HAP-1 (cell line): ENCODE data around the gene BPIFB1.

Source experiments
- DNase-seq, 2 experiments: peaks; one replicate each; pipeline ENCODE4 v3.0.0-alpha.2; 2016 to 2020; ENCODE audit warnings: low spot score in 2 of 2
- H3K27me3 ChIP-seq: fragments of 250-450 bp; sonication (Bioruptor Pico); 2 replicates; pipeline ENCODE4 v1.5.1; 2020; ENCODE audit warnings: low read depth, mild to moderate bottlenecking, moderate library complexity
- H3K36me3 ChIP-seq: fragments of 250-450 bp; sonication (Bioruptor Pico); replicated peaks from 2 replicates; pipeline ENCODE4 v1.5.1; 2020; ENCODE audit warnings: mild to moderate bottlenecking
- H3K4me1 ChIP-seq: fragments of 250-450 bp; sonication (Bioruptor Pico); 2 replicates; pipeline ENCODE4 v1.5.1; 2020; ENCODE audit warnings: mild to moderate bottlenecking
- H3K4me3 ChIP-seq: fragments of 250-450 bp; sonication (Bioruptor Pico); 2 replicates; pipeline ENCODE4 v1.5.1; 2020; ENCODE audit warnings: mild to moderate bottlenecking, moderate library complexity
- H3K9me3 ChIP-seq: fragments of 250-450 bp; sonication (Bioruptor Pico); 2 replicates; pipeline ENCODE4 v1.5.1; 2020; ENCODE audit warnings: mild to moderate bottlenecking, moderate library complexity
- in situ Hi-C: fragments of 300-500 bp; cut with MboI; formaldehyde crosslinking; loops from 3 replicates; pipeline ENCODE4 v1.14.3; 2020; ENCODE audit warnings: low sequenced_read_pairs, inconsistent platforms, mixed read lengths

Gene BPIFB1

GRCh38 chr20:33277471-33278441 lies 5.3 kb upstream of the BPIFB1 start:
- H3K4me1 ChIP-seq = peaks cover 9% of the 10 kb centered on the region
- no peaks in the 10 kb centered on the region for H3K36me3 ChIP-seq
- DNase-seq = peak; percentile 23 to 27
- no peaks in the 10 kb centered on the region for H3K27me3 ChIP-seq
- in situ Hi-C loops = no loop called here
- no peaks in the 10 kb centered on the region for H3K9me3 ChIP-seq
- H3K4me3 ChIP-seq = no peak overlapping the region

DNA sequence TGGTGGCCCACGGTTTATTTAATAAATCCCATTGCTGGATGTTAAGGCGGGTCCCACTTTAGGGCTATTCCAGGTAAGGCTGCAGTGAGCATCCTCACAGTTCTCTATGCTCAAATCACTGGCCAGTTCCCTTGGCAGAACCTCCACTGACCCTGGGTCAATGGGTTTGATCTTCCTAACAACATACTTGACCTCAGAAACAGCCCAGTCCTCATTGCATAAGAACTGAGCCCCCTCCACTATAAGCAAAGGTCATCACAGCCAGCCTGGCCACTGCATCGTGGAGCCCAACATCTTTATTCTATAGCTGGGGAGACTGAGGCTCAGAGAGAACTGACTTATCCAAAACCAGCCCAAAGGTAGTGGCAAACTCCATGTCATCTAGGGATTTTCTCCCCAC lies 4.3 kb upstream of the BPIFB1 start:
- no peaks in the 10 kb centered on the region for H3K27me3 ChIP-seq
- DNase-seq = no peak
- peaks cover 9% of the 10 kb centered on the region for H3K4me1 ChIP-seq
- in situ Hi-C loops = no loop called here
- no peaks in the 10 kb centered on the region for H3K36me3 ChIP-seq
- no peak overlapping the region for H3K4me3 ChIP-seq
- no peaks in the 10 kb centered on the region for H3K9me3 ChIP-seq

- DNase-seq = no peak
- in situ Hi-C loops = no loop called here
- Histone ChIP-seq H3K9me3 (no peaks in the 10 kb centered on the region), H3K36me3 (no peaks in the 10 kb centered on the region), H3K4me3 (no peak overlapping the region), H3K4me1 (peaks cover 9% of the 10 kb centered on the region), H3K27me3 (no peaks in the 10 kb centered on the region)
Observed at GRCh38 chr20:33279261-33279910, 3.6 kb upstream of the BPIFB1 start.

GRCh38 chr20:33280000-33280680 lies 2.9 kb upstream of the BPIFB1 start:
- no peak for DNase-seq
- in situ Hi-C loops = loop anchor here (10.0 kb wide), 1 partner anchor 185 kb away; no protein-coding TSS in a partner anchor
- Histone ChIP-seq H3K4me3 (no peak overlapping the region), H3K4me1 (peaks cover 9% of the 10 kb centered on the region), H3K27me3 (no peaks in the 10 kb centered on the region), H3K36me3 (no peaks in the 10 kb centered on the region), H3K9me3 (no peaks in the 10 kb centered on the region)

- no peaks in the 10 kb centered on the region for H3K9me3 ChIP-seq
- H3K36me3 ChIP-seq = no peaks in the 10 kb centered on the region
- no peaks in the 10 kb centered on the region for H3K27me3 ChIP-seq
- peaks cover 9% of the 10 kb centered on the region for H3K4me1 ChIP-seq
- in situ Hi-C loops = loop anchor here (10.0 kb wide), 1 partner anchor 186 kb away; no protein-coding TSS in a partner anchor
- H3K4me3 ChIP-seq = no peak overlapping the region
- DNase-seq = no peak
Observed at GRCh38 chr20:33280775-33281174, 2.2 kb upstream of the BPIFB1 start.

DNA sequence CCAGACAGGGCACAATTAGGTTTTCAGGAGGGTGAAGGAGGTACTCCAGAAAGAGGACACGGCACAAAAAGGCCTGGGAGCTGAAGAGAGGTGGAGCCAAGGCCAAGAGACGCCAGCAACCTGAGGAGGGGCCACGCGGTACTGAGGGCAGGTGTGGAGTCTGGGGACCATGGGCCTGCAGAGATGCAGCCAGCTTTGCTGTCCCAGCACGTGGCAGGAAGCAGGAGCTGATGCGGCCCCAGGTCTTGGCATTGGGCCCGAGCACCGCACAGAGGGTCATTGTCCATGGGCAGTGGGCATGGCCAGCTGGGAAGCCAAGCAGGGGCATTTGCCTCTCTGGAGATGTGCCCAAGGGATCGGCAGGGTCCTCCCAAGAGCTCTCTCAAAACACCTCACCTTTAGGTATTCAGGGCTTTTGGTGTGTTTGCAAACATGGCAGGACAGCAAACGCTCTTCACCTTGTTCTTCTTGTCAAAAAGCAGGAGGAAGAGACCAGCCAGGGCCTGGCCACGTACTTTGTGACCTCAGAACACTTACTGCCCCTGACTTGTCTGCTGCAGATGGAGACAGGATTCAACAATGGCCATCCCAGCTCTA lies 1.4 kb upstream of the BPIFB1 start:
- no peaks in the 10 kb centered on the region for H3K27me3 ChIP-seq
- in situ Hi-C loops = loop anchor here (10.0 kb wide), 1 partner anchor 187 kb away; no protein-coding TSS in a partner anchor
- no peak overlapping the region for H3K4me3 ChIP-seq
- H3K36me3 ChIP-seq = no peaks in the 10 kb centered on the region
- no peak for DNase-seq
- peaks cover 9% of the 10 kb centered on the region for H3K4me1 ChIP-seq
- no peaks in the 10 kb centered on the region for H3K9me3 ChIP-seq

DNA sequence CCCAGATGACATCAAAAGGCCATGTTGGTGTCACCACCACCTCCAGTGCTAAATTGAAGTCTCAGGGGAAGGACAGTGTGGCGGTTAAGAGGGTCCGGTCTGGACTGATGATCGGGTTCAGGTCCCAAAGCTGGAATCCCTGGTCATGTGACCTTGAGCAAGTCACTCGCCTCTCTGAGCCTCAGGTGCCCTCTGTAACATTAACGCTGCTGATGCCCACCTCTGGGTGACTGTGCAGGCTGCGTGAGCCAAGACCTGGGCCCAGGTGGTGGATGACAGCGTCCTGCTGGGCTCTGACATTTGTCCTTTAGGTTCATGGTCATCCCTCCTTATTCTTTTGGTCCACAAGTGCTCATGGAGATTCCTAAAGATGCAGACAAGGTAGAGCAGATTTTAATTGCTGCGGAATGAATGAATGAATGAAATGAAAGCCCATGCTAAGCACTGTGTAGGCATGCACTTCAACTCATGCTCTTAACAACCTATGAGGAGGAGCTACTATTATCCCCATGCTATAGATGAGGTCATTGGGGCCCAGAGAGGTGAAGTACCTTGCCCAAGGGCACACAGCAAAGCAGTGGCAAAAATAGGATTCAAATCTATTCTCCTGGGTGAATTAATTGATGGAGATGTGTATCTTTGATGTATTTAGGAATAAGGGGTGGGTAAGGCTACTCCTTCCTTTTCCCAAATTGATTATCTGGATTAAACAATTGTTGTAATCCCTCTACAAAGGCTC lies 649 bp upstream of the BPIFB1 start:
- in situ Hi-C loops = loop anchor here (10.0 kb wide), 1 partner anchor 188 kb away; no protein-coding TSS in a partner anchor
- H3K4me3 ChIP-seq = no peak overlapping the region
- H3K36me3 ChIP-seq = no peaks in the 10 kb centered on the region
- H3K27me3 ChIP-seq = no peaks in the 10 kb centered on the region
- peaks cover 9% of the 10 kb centered on the region for H3K4me1 ChIP-seq
- H3K9me3 ChIP-seq = no peaks in the 10 kb centered on the region
- DNase-seq = no peak

GRCh38 chr20:33284284-33284683 lies 1.3 kb downstream of the BPIFB1 start:
- in situ Hi-C loops = loop anchor here (10.0 kb wide), 1 partner anchor 189 kb away; no protein-coding TSS in a partner anchor
- H3K36me3 ChIP-seq = no peaks in the 10 kb centered on the region
- no peaks in the 10 kb centered on the region for H3K4me1 ChIP-seq
- no peaks in the 10 kb centered on the region for H3K27me3 ChIP-seq
- no peaks in the 10 kb centered on the region for H3K9me3 ChIP-seq
- H3K4me3 ChIP-seq = no peak overlapping the region
- DNase-seq = no peak

GRCh38 chr20:33284937-33285336 lies 1.9 kb downstream of the BPIFB1 start:
- Histone ChIP-seq H3K36me3 (no peaks in the 10 kb centered on the region), H3K9me3 (no peaks in the 10 kb centered on the region), H3K4me3 (no peak overlapping the region), H3K27me3 (no peaks in the 10 kb centered on the region), H3K4me1 (no peaks in the 10 kb centered on the region)
- in situ Hi-C loops = loop anchor here (10.0 kb wide), 1 partner anchor 190 kb away; no protein-coding TSS in a partner anchor
- DNase-seq = no peak

DNA sequence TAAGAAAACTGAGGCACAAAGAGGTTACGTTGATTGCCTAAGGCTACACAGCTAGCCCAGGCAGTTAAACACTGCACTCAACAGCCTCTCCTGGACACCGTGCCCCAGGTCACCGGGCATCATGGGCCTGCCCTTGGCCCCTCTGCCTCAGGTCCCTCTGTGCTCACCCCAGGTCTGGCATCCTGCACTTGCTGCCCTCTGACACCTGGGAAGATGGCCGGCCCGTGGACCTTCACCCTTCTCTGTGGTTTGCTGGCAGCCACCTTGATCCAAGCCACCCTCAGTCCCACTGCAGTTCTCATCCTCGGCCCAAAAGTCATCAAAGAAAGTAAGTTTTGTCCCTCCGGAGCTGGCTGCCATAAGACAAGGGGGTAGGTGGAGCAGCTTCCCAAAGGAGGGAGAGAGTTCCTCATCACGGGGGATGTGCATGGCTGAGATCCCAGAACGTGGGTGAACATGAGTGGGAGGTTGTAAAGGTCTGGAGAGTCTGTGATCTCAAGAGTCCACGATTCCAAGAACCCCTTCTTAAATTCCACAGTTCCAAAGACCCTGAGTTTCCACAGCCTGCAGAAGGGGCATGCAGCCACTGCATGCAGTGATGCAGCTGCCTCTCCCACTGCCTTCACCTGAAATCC lies 3.0 kb downstream of the BPIFB1 start:
- in situ Hi-C loops = loop anchor here (10.0 kb wide), 1 partner anchor 191 kb away; no protein-coding TSS in a partner anchor
- H3K9me3 ChIP-seq = no peaks in the 10 kb centered on the region

DNA sequence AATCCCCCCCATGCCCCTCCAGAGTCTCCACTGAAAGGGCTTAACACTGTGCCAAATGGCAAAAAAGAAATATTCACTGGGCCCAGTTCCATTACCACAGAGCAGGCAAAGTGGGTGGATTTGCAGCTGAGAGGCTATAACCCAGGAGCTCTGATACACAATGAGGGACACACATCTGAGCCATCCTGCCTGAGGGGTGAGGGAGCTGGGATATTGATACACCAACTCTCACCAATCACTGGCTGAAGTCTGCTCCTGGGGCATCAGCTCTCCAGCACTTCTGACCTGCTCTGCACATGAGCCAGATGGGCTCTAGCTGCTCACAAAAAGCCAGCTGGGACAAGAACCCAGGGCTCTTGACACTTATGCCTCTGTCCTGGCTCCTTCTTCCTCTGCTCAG lies 4.9 kb downstream of the BPIFB1 start:
- no peak for DNase-seq
- Histone ChIP-seq H3K4me3 (no peak overlapping the region), H3K9me3 (no peaks in the 10 kb centered on the region), H3K4me1 (no peaks in the 10 kb centered on the region), H3K36me3 (no peaks in the 10 kb centered on the region), H3K27me3 (peaks cover 7% of the 10 kb centered on the region; the same call in 1 of the 2 replicates)
- in situ Hi-C loops = loop anchor here (10.0 kb wide), 1 partner anchor 193 kb away; no protein-coding TSS in a partner anchor

More for the DNA sequence above, 3.0 kb downstream of the BPIFB1 start:
- Histone ChIP-seq H3K4me1 (no peaks in the 10 kb centered on the region), H3K36me3 (no peaks in the 10 kb centered on the region), H3K27me3 (no peaks in the 10 kb centered on the region), H3K4me3 (no peak overlapping the region)
- DNase-seq = no peak

- no peaks in the 10 kb centered on the region for H3K9me3 ChIP-seq
- peaks cover 11% of the 10 kb centered on the region; the same call in 1 of the 2 replicates for H3K27me3 ChIP-seq
- H3K36me3 ChIP-seq = no peaks in the 10 kb centered on the region
- in situ Hi-C loops = no loop called here
- H3K4me1 ChIP-seq = no peaks in the 10 kb centered on the region
- H3K4me3 ChIP-seq = no peak overlapping the region
- DNase-seq = no peak
Observed at GRCh38 chr20:33290852-33291251, 7.8 kb downstream of the BPIFB1 start.
